Fibroblast of skin of abdomen (primary cell): ENCODE results near the gene TFEC.
"Not testable (repeated sequence)": the region's sequence is repeated elsewhere in the genome, so short reads cannot be mapped to it uniquely, and the experiment has no call there.

Experiments used
- DNase-seq: peaks from one replicate; pipeline ENCODE4 v3.0.0-alpha.2; 2013

Gene TFEC

DNA sequence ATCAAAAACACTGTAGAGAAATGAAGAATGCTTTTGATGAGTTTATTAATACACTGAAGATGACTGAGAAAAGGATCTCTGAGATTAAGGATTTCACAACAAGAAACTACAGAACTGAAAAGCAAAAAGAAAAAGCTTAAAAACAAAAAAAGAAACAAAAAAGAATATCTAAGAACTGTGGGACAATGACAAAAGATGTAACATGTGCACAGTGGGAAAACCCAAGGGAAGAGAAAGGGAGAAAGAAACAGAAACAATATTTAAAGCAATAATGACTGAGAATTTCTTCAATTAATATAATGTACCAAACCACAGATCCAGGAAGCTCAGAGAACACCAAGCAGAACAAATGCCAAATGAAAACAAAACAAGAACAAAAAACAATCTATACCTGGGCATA is 42.2 kb downstream of the TFEC start:
- no peak for DNase-seq

DNA sequence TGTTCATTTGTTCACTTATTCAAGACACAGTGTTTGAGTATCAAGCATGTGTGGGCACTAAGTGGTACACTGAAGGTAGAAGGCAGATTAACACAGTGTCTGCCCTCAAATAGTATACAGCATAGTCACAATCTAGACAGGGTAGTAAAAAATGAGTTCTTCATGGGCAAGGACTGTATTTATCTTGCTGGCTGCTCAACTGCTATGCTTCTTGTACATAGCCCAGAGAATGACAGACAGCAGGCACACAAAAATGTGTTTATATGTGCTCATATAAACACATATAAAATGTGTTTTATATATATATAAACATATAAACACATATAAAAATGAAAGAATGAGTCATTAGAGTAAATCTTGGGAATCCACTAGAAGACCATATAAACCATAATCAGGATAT is 43.1 kb downstream of the TFEC start:
- DNase-seq, result no peak

DNA sequence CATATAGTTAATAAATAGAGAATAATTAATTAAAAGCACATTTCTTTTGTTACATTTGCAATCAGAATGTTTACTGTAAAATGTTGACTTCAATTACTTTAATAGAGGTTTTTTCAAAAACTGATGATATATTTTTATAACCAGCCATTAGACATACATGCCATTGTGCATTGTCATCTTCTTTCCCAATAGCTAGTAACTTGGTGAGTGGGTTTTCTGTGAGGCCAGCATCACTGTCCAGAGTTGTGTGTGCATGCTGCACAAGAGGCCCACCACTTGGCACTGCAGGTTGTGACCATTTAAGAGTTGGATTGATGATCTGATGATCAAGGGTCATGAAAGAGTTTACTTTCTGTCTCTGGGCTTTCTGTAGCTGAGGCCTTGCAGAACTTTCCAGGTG is 46.5 kb downstream of the TFEC start:
- peak; percentile 15 for DNase-seq

DNA sequence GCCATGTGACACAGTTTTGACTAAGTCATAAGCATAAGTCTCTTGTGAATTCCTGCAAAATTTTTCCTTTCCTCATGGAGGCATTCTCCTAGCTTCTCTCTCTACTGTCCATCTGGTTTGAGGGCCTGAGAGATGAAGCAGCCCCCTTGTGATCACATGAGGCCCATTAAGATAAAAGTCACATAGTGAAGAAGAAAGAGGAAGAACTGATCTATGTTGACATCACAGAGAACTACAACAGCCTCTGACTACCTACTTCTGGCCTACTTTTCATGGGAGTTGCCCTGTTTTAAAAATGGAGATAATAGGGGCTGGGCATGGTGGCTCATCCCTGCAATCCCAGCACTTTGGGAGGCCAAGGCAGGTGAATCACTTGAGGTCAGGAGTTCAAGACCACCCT is 50.4 kb downstream of the TFEC start:
- DNase-seq, result no peak

DNA sequence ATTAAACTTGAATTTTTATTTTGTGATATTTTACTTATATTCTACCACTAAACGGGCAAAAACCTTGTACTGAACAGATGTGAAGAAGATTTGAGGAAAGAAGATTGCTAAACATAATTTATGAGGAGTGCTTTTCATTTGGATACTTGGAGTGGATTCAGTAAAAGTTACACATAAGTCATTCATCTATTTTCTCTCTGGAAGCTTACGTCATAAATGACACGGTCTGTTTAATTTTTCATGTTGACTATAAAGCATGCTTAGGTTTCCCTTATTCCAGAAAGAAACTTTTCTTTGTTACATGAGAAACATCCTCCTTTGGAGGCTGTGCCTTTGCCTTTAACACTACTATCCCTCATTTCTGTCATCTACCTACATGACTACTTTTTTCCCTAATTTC is 53.9 kb downstream of the TFEC start:
- DNase-seq, result peak; percentile 9

DNA sequence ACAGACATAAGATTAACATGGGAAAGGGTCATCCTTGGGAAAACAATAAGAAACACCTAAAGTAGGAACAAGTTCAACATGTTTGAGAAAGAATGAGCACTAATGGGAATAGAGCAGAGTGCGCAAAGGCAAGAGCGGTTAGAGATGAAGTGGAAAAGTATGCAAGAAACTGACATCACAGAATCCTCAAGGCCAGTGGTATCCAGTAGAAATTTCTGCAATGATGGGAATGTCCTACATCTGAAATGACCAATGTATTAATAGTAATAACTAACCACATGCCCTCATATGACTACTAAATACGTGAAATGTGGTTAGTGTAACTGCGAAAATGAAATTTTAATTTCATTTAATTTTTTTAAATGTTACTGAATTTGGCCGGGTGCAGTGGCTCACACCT is 54.8 kb downstream of the TFEC start:
- DNase-seq, result no peak

DNA sequence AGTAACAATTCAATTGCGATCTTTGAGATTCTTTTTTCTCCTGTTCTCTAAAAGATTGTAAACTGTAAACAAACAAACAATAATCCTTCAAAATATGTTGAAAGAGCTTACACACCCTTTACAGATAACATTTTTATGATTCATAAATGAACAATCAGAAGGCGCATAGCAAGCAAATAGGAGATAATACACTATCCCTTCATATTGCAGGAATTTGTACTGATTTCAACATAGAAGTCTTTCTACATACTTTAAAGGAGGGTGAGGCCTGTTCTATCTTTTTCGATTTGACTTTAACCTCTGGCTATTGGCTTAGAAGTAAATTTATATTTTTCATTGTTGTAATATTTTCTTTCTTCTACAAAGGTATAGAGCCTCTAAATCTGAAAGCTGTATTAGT is 57.2 kb downstream of the TFEC start:
- DNase-seq, result no peak

DNA sequence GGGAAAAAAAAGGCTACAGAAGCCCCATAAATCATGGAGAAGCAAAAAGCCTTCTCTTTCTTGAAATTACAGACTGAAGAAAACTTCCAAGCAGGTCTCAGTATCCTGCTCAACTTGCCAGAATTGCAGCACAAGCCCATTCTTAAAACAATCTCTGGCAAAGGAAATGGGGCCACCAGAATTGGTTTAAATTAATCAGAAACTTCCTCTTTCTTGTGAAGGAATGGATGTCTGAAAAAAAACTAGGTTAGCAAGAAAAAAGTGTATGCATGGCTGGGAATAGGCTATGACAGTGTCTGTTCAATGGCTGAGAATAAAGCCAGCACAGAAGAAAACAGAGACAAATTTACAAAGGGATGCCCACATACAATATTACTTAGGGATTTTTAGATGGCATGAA is 59.1 kb downstream of the TFEC start:
- DNase-seq, result no peak

DNA sequence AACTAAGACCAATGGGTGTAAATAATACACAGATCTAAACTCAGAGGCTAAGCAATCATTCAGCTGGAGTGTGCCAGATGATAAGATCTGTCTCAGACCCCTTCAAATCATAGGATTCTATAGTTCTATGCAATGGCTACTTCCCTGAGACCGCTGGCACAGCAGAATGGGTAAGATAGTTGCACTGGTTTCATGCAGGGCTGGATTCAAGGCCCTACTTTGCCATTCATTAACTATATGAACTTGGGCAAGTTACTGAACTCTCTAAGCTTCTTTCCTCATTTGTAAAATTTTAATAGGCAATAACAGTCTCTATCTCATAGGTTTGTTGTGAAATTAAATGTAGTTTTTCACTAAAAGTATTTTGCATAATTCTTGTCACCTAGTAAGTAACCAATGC is 62.0 kb downstream of the TFEC start:
- no peak for DNase-seq

DNA sequence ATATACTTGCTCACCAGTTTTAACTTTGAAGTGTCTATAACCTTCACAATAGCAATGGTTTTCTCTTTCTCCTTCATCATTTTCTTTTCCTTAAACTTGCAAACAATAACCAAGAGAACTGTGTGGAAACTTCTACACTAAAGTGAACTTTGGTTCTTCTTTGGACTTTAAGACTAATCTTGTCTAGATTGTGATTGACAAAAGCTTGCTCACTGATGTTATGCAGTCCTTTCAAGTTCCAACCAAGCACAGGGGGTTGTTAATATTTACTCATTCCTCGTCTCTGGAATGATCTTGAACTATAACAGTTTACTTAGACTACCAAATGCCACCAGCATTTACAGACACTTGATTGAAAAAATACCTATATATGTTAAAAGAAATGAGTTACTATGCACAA is 62.4 kb downstream of the TFEC start:
- no peak for DNase-seq

DNA sequence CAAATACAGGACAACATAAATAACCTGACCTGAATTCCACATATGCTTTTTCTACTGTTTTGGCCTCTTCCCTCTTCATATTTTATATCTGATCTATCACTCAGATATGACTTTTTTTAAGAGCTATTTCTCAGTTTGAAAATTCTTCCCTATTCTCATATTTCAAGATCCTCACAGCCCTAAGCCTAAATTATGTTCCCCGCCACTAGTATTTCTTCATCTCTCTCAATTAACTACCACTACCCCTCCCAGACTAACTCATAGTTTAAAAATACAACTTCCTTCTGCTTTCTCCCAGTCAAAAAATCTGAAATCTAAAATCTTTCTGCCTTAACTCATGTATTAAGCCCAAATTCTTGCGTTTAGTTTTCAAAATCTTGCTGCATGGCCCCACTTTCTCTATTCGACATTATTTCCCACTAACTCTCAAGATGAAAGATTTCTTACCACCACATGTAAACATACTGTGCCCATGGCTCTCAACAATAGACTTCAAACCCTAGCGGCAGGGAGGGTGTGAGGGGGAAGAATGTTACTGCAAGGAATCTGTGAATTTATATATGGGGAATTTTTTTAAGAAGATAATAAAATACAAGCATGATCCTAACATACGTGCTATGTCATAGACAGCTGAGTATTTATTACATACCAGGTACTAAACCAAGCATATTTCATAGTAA is 64.6 kb downstream of the TFEC start:
- no peak for DNase-seq

DNA sequence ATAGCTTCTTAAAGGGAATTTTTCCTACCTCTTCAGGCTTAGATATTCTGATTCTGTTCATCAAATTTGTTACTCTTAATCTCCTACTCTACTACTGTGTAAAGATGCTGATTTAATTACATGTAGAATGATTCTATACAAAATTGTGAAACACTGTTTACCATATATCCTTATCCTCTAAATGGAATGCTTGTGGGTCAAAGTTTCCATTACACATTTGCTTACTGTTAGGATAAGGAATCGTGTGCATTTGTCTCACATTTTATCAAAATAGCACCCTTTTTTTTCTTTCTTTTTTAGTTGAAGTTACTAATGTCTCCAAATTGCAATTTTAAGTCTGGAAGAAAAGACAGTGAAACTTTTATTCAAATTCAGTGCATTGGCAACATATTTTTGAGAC is 65.3 kb downstream of the TFEC start:
- DNase-seq, result no peak

DNA sequence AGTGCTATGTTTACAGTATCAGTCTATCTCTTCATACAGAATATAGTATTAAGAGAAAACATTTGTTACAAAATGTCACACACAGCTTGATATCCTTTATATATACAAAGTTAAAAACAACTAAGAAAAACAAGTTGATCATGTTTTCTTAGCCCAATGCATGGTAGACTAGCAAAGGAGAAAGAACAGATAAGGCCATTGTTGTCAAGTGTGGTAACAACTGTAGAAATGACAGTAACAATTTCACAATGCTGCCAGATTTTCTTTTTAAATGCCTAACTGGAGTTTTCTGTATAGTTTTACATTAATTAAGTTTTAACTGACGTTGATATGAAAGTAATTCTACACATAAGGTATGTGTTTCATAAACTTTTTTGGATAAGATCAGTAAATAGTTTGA is 65.8 kb downstream of the TFEC start:
- DNase-seq, result no peak

DNA sequence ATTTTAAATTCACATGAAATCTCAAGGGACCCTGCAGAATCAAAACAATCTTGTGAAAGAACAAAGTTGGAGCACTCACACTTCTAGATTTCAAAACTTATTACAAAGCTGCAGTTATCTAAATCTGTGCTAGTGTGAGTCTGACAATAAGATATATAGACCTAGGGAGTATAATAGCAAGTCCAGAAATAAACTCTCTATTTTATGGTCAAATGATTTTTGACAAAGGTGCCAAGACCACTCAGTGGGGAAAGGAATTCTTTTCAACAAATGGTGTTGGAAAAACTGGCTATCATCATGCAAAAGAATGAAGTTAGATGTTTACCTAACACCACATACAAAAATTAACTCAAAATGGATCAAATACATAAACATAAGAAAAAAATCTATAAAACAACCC is 68.2 kb downstream of the TFEC start:
- no peak for DNase-seq

DNA sequence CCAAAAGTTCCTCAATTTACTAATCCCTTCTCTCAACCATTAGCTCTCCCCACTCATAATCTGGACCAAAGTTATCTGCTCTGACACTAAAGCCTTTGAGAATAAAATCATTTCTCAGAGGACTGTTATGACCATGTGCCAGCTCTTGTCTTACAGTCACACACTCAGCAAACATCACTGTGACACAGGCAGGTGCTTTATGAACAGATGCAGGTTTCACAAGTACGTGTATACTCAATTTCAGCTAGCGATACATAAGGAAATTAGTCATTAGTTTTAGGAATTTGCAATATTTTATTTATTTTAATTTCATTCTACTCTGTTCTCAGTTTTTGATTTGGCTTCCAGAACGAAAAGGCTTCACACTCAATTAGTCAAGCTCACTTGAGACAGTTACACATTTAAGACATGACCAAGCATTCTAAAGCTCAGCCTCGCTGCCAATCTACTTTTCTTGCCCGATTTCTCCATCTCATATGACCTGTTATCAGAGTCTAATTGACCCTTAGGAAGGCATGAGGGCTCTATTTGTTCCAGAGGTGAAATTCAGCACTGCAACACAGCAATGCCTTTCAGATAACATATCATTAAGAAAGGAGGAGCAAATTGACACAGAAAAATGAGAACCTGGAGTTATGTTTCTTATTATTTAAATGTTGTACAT is 76.8 kb downstream of the TFEC start:
- DNase-seq, result no peak

DNA sequence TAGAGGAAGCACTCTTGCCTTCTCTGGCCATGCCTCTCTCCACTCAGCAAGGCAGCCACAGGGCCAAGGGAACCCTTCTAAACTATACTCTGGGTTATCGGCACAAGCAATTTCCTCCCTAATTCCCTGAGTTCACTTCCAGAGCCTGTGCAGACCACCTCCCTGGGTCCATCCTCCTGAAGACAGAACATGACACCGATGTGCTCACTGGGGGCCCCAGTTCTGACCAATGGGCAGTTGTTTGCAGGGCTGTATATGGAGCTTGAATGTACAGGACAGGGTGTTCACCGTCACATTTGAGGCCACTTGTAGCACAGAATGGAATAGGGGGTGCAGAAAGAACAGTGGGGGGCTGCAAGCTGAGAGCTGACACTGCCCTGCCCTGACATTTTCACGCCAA is 77.7 kb downstream of the TFEC start:
- DNase-seq, result no peak

DNA sequence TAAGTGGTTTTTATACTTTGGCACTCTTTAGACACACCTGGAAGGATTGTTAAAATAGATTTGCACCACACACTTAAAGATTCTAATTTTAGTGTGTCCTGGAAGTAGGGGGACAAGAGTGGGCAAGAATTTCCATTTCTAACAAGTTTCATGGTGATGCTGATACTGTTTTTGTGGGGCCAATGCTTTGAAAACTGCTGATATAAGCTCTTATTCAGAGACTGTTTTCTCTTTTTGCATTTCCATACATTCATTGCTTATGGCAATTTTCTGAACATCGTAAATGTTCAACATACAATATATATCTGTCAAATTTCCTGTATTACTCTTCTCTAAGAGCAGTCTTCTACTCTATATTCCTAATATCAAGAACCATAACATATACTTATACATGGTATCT is 79.0 kb downstream of the TFEC start:
- no peak for DNase-seq

DNA sequence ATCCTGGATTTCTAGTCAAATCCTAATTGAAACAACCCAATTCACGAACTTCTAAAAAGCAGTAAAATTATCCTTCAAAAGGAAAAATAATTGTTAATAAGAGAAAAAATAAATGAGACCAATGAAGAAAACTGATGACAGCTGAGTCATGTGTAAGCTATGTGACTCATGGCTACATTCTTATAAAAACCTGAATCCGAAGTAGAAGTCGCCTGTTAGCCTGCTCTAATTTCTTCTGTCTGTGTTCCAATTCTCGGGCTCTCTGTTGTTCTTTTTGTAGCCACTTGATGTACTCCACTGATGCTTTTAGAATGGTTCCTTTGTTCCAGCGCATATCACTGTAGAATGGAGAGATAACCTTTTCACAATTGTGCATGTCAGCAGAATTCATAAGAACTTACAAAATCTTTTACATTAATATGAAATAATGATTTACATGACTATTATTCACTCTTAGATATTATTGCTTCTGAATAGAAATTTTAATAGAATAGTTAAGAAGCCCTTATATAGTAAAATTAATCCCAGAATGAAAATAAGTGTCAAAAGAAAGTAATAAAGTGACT is 88.8 kb downstream of the TFEC start:
- DNase-seq, result peak; percentile 41

DNA sequence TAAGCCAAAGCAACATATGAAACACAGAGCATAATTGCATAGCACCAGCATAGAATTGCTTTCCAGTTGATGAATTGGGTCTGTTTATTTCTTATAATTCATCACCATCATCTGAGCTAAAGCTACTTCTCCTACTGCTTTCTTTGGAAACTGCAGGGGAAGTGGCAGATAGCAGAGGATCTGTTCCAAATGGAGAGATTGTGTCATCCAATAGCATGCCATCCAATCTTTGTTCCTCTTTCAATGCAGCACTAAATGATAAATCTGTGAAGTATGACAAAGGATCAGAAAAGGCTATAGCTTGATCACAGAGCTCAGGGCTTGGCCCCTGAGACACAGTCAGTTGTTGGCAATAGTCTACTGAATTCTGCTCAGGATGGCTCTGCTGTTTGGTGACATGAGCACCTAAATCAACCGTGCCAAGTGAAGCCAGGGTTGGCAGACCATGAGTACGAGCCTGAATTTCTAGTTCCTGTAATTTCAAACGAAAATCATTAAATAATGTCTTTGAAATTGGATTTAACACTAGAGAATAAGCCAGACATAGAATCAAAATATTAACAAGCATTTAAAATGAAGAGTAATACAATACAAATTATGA is 90.0 kb downstream of the TFEC start:
- DNase-seq, result no peak

DNA sequence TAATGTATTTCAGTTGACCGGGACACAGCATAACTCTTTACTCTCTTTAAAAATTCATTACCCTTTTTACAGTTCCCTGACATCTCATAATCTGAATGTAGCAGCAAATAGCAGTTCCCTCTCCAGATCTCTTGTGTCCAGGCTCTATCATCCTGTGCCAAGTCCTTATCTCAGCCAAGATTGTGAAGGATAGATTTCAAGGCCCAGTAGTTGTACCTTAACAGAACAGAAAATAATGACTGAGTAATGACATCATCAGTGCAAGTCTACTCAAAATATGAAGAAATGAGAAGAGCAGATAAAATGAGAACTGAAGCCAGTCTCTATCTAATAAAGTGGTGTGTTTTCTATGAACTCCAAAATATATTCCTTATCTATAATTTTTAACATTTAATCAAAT is 92.6 kb downstream of the TFEC start:
- no peak for DNase-seq

DNA sequence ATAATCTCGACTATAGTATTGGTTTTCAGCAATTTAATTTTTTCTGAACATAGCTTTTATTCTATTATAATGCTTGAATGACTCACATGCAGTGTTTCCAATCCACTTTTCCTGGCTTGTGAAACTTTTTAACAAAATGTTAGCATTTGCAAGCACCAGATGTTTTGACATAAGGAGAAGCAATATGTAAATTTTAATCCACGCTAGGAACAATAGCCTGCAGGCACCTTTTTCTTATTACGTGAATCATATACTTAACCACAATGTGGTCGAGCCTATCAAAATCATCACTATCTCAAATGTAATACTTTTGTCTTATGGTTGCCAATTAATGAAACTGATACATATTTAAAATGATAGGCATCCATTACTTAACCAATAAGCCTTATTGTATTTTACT is 97.1 kb downstream of the TFEC start:
- DNase-seq, result peak; percentile 59

DNA sequence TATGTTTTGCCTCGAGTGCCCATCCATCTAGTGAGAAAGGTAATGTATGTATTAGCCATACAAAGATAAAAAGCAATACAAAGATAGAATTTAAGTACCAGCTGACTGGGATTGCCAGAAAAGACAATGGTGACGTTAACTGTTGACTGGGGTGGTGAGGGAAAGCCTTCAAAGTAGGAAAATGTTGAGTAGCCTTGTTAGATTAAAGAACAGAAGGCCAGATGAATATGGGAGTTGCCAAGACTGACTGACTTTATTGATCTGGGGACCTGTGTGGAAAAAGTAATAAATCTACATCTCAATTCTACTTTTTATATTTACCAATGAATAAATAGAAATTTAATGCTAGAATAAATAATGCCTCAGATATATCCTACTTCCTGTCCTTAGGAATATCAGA is 97.7 kb downstream of the TFEC start:
- no peak for DNase-seq

DNA sequence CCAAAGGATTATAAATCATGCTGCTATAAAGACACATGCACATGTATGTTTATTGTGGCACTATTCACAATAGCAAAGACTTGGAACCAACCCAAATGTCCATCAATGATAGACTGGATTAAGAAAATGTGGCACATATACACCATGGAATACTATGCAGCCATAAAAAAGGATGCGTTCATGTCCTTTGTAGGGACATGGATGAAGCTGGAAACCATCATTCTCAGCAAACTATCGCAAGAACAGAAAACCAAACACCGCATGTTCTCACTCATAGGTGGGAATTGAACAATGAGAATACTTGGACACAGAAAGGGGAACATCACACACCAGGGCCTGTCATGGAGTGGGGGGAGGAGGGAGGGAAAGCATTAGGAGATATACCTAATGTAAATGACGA is 100.4 kb downstream of the TFEC start:
- DNase-seq, result not testable (repeated sequence)

DNA sequence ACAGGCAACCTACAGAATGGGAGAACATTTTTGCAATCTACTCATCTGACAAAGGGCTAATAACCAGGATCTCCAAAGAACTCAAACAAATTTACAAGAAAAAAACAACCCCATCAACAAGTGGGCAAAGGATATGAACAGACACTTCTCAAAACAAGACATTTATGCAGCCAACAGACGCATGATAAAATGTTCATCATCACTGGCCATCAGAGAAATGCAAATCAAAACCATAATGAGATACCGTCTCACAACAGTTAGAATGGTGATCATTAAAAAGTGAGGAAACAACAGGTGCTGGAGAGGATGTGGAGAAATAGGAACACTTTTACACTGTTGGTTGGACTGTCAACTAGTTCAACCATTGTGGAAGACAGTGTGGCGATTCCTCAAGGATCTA is 100.8 kb downstream of the TFEC start:
- not testable (repeated sequence) for DNase-seq
